Liver (tissue), 9 donors: ENCODE results near the gene GPR15. TPM values are rescaled to one million over a fixed set of nuclear protein-coding genes. Genes with fewer than 3 reads are reported as not detected.
A peak's percentile ranks its signal among the peaks of the same experiment; 100 is the strongest.

Experiments used
- DNase-seq: peaks from one replicate; pipeline ENCODE4 v3.0.0-alpha.2; 2017; ENCODE audit warnings: low spot score
- H3K27ac ChIP-seq, 2 donors: one replicate each; pipeline ENCODE4 v1.7.0; 2013; ENCODE audit warnings: inconsistent platforms in 2 of 2, low read length in 2 of 2, control low read depth in 1 of 2, low read depth in 1 of 2, mild to moderate bottlenecking in 1 of 2
- H3K27me3 ChIP-seq, 4 donors: one replicate each; pipeline versions ENCODE4 v1.6.1 to v1.7.0; 2013; ENCODE audit warnings: low read length in 3 of 4, inconsistent platforms in 1 of 4, mild to moderate bottlenecking in 1 of 4, moderate library complexity in 1 of 4; ENCODE audit not compliant: control insufficient read depth in 4 of 4, insufficient read depth in 4 of 4
- H3K36me3 ChIP-seq, 4 donors: one replicate each; pipeline versions ENCODE4 v1.6.1 to v1.7.0; 2013; ENCODE audit warnings: low read length in 3 of 4, mild to moderate bottlenecking in 3 of 4, low read depth in 1 of 4, moderate library complexity in 1 of 4; ENCODE audit not compliant: control insufficient read depth in 4 of 4, insufficient read depth in 3 of 4
- H3K4me1 ChIP-seq, 4 donors: one replicate each; pipeline versions ENCODE4 v1.6.1 to v1.7.0; 2013; ENCODE audit warnings: low read length in 3 of 4, mild to moderate bottlenecking in 3 of 4, moderate library complexity in 1 of 4; ENCODE audit not compliant: control insufficient read depth in 4 of 4, insufficient read depth in 4 of 4
- H3K4me3 ChIP-seq, 3 donors: one replicate each; pipeline versions ENCODE4 v1.6.1 to v1.7.0; 2013; ENCODE audit warnings: low read length in 3 of 3, control low read depth in 1 of 3, low read depth in 1 of 3, mild to moderate bottlenecking in 1 of 3
- H3K9ac ChIP-seq, 2 donors: one replicate each; pipeline ENCODE4 v1.7.0; 2013; ENCODE audit warnings: low read length in 2 of 2, mild to moderate bottlenecking in 2 of 2, moderate library complexity in 2 of 2, control low read depth in 1 of 2, low read depth in 1 of 2
- H3K9me3 ChIP-seq, 4 donors: one replicate each; pipeline versions ENCODE4 v1.6.1 to v1.7.0; 2013; ENCODE audit warnings: low read length in 3 of 4; ENCODE audit not compliant: control insufficient read depth in 4 of 4
- EGR1 ChIP-seq, 2 donors: IDR thresholded peaks; 2 replicates each; pipeline ENCODE4 v1.6.1; 2016 to 2018; ENCODE audit warnings: antibody characterized with exemption in 2 of 2, low read depth in 2 of 2
- FOXA1 ChIP-seq: IDR thresholded peaks from 2 replicates; pipeline ENCODE4 v1.6.1; 2016; ENCODE audit warnings: antibody characterized with exemption
- HNF4A ChIP-seq, 2 donors: conservative IDR thresholded peaks; 2 replicates each; pipeline ENCODE4 v1.6.1; 2016; ENCODE audit warnings: antibody characterized with exemption in 2 of 2, mild to moderate bottlenecking in 2 of 2
- JUND ChIP-seq, 2 donors: IDR thresholded peaks; 2 replicates each; pipeline ENCODE4 v1.6.1; 2016; ENCODE audit warnings: antibody characterized with exemption in 2 of 2
- RAD21 ChIP-seq, 2 donors: IDR thresholded peaks; 2 replicates each; pipeline ENCODE4 v1.6.1; 2016; ENCODE audit warnings: antibody characterized with exemption in 2 of 2, mild to moderate bottlenecking in 2 of 2
- RXRA ChIP-seq, 2 donors: IDR thresholded peaks; 2 replicates each; pipeline ENCODE4 v1.6.1; 2017 to 2018; ENCODE audit warnings: antibody characterized with exemption in 2 of 2, mild to moderate bottlenecking in 1 of 2
- SP1 ChIP-seq: IDR thresholded peaks from 2 replicates; pipeline ENCODE4 v1.6.1; 2018; ENCODE audit warnings: antibody characterized with exemption, mild to moderate bottlenecking
- TAF1 ChIP-seq: conservative IDR thresholded peaks from 2 replicates; pipeline ENCODE4 v1.6.1; 2016; ENCODE audit warnings: antibody characterized with exemption, mild to moderate bottlenecking
- YY1 ChIP-seq: IDR thresholded peaks from 2 replicates; pipeline ENCODE4 v1.6.1; 2016; ENCODE audit warnings: antibody characterized with exemption, mild to moderate bottlenecking
- WGBS: extraction: QIAGEN DNeasy Blood & Tissue Kit; methylation state at CpG from one replicate; pipeline ENCODE4 v1.1.7; 2013; 5-methylcytosine and 5-hydroxymethylcytosine counted together
- polyA plus RNA-seq, 2 donors: library from polyadenylated mRNA; stranded (reverse) in 1 of 2; unstranded in 1 of 2; fragments of 200-250 nt in 1 of 2; fragments of >200 nt in 1 of 2; fragmentation: Nextera tagmentation in 1 of 2; extraction: Ambion mirVana in 1 of 2; gene quantifications; one replicate each; pipeline versions ENCODE4 v1.2.1 to v1.2.3, GENCODE V29; 2013 to 2015
- total RNA-seq, 2 donors: library from RNA; depleted of rRNA; stranded (reverse); fragments of >200 nt; gene quantifications; one replicate each; pipeline ENCODE4 v1.2.3, GENCODE V29; 2014
- TF ChIP-seq, protein P1 (sequence below): IDR thresholded peaks from 2 replicates; pipeline ENCODE4 v1.6.1; 2016; ENCODE audit warnings: antibody characterized with exemption
- TF ChIP-seq, protein P2 (sequence below): fragments of 150-350 bp; IDR thresholded peaks from 2 replicates; pipeline ENCODE4 v1.5.1; 2017; ENCODE audit warnings: improper control_type of control experiment, low read depth, low read length; ENCODE audit not compliant: missing input control
- TF ChIP-seq, protein P3 (sequence below): IDR thresholded peaks from 2 replicates; pipeline ENCODE4 v1.6.1; 2016; ENCODE audit warnings: antibody characterized with exemption
- TF ChIP-seq, protein P4 (sequence below): IDR thresholded peaks from 2 replicates; pipeline ENCODE4 v1.6.1; 2016; ENCODE audit warnings: antibody characterized with exemption, mild to moderate bottlenecking
- donor health status: healthy.
- donor health status: healthy.
- donor health status: healthy.
- donor health status: healthy.
- donor health status: healthy.

The GPR15 gene
- total and polyA plus RNA-seq, 4 donors, result 0.08 to 0.10 TPM; not detected in 2

DNA sequence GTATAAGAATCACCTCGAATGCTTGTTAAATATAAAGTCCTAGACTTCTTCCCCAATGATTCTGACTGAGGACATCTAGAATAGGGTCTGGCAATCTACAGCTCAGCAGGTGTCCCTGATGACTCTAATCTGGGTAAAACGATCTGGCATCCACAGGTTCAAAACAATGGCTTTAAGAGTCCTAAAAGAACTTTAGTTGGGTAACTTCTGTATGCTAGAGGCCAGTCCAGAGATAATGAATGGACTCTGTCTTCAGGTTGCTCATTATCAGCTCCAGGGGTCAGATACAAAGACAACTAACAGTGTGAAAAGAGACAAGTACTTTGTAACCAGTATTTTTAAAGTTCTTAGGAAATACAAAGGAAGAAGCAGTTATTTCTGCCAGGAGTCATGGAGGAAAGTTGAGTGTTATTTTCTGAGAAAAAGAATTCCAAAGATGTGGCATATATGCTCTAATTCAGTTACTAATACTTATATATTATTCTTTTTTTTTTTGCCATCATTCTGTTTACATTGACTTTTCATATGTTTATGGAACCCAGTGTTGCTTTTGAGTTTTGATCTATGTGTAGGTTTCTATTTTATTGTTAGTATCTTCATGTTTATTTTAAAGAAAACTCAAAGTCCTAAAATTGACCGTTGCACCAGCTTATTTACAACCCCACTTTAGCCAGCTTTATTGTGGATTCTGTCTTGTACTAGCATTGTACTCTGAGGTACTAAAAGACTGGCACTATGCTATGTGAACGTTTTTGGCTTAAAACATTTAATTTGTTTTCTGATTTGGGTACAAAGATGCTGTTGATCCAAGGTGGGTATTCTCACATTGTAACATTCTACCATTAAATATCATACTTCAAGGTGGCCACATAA, 3.1 kb upstream of the GPR15 start:
- WGBS, result 35% methylated on average over 4 of the region's 4 CpGs
- Histone ChIP-seq H3K27me3 (no peaks in the 10 kb centered on the region), H3K9me3 (no peaks in the 10 kb centered on the region)

GRCh38 chr3:98529856-98530459, 1.8 kb upstream of the GPR15 start:
- TF ChIP-seq EGR1 (IDR thresholded peaks at IDR 0.05; ENCODE audit: low read depth in 2 of 2) (no peak), RXRA (IDR thresholded peaks at IDR 0.05) (no peak), YY1 (no peak), RAD21 (IDR thresholded peaks at IDR 0.05) (no peak), HNF4A (conservative IDR thresholded peaks at IDR 0.05) (no peak), FOXA1 (no peak), SP1 (no peak), TAF1 (no peak)
- TF ChIP-seq, protein P1, sequence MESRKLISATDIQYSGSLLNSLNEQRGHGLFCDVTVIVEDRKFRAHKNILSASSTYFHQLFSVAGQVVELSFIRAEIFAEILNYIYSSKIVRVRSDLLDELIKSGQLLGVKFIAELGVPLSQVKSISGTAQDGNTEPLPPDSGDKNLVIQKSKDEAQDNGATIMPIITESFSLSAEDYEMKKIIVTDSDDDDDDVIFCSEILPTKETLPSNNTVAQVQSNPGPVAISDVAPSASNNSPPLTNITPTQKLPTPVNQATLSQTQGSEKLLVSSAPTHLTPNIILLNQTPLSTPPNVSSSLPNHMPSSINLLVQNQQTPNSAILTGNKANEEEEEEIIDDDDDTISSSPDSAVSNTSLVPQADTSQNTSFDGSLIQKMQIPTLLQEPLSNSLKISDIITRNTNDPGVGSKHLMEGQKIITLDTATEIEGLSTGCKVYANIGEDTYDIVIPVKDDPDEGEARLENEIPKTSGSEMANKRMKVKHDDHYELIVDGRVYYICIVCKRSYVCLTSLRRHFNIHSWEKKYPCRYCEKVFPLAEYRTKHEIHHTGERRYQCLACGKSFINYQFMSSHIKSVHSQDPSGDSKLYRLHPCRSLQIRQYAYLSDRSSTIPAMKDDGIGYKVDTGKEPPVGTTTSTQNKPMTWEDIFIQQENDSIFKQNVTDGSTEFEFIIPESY, result no peak
- TF ChIP-seq, protein P2, sequence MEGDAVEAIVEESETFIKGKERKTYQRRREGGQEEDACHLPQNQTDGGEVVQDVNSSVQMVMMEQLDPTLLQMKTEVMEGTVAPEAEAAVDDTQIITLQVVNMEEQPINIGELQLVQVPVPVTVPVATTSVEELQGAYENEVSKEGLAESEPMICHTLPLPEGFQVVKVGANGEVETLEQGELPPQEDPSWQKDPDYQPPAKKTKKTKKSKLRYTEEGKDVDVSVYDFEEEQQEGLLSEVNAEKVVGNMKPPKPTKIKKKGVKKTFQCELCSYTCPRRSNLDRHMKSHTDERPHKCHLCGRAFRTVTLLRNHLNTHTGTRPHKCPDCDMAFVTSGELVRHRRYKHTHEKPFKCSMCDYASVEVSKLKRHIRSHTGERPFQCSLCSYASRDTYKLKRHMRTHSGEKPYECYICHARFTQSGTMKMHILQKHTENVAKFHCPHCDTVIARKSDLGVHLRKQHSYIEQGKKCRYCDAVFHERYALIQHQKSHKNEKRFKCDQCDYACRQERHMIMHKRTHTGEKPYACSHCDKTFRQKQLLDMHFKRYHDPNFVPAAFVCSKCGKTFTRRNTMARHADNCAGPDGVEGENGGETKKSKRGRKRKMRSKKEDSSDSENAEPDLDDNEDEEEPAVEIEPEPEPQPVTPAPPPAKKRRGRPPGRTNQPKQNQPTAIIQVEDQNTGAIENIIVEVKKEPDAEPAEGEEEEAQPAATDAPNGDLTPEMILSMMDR, result no peak
- TF ChIP-seq, protein P3, sequence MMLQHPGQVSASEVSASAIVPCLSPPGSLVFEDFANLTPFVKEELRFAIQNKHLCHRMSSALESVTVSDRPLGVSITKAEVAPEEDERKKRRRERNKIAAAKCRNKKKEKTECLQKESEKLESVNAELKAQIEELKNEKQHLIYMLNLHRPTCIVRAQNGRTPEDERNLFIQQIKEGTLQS, result no peak
- TF ChIP-seq, protein P4, sequence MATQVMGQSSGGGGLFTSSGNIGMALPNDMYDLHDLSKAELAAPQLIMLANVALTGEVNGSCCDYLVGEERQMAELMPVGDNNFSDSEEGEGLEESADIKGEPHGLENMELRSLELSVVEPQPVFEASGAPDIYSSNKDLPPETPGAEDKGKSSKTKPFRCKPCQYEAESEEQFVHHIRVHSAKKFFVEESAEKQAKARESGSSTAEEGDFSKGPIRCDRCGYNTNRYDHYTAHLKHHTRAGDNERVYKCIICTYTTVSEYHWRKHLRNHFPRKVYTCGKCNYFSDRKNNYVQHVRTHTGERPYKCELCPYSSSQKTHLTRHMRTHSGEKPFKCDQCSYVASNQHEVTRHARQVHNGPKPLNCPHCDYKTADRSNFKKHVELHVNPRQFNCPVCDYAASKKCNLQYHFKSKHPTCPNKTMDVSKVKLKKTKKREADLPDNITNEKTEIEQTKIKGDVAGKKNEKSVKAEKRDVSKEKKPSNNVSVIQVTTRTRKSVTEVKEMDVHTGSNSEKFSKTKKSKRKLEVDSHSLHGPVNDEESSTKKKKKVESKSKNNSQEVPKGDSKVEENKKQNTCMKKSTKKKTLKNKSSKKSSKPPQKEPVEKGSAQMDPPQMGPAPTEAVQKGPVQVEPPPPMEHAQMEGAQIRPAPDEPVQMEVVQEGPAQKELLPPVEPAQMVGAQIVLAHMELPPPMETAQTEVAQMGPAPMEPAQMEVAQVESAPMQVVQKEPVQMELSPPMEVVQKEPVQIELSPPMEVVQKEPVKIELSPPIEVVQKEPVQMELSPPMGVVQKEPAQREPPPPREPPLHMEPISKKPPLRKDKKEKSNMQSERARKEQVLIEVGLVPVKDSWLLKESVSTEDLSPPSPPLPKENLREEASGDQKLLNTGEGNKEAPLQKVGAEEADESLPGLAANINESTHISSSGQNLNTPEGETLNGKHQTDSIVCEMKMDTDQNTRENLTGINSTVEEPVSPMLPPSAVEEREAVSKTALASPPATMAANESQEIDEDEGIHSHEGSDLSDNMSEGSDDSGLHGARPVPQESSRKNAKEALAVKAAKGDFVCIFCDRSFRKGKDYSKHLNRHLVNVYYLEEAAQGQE, result no peak
- H3K36me3 ChIP-seq, result no peaks in the 10 kb centered on the region
- no peak overlapping the region for H3K27ac ChIP-seq
- no peak overlapping the region for H3K4me3 ChIP-seq
- no peaks in the 10 kb centered on the region for H3K27me3 ChIP-seq
- H3K9me3 ChIP-seq, result no peaks in the 10 kb centered on the region
- no peak overlapping the region for H3K9ac ChIP-seq
- DNase-seq, result no peak
- peaks cover 0 to 8% (median 0%) of the 10 kb centered on the region in 4 donors for H3K4me1 ChIP-seq
- WGBS, result 91% methylated on average over 8 of the region's 8 CpGs

More for the DNA sequence above, 3.1 kb upstream of the GPR15 start:
- no peak overlapping the region for H3K27ac ChIP-seq
- peaks cover 0 to 8% (median 0%) of the 10 kb centered on the region in 4 donors for H3K4me1 ChIP-seq
- H3K9ac ChIP-seq, result no peak overlapping the region
- no peak overlapping the region for H3K4me3 ChIP-seq
- no peaks in the 10 kb centered on the region for H3K36me3 ChIP-seq
- DNase-seq, result no peak
- TF ChIP-seq, protein P2, result no peak
- TF ChIP-seq HNF4A (conservative IDR thresholded peaks at IDR 0.05) (peak; percentile 23 to 29), JUND (IDR thresholded peaks at IDR 0.05) (no peak)
